HepG2 (cell line): ENCODE data around the gene KCTD14. TPM values are rescaled to one million over a fixed set of nuclear protein-coding genes. Genes with fewer than 3 reads are reported as not detected.
A peak's percentile ranks its signal among the peaks of the same experiment; 100 is the strongest.

Source experiments
- ATAC-seq: fragments of 200-7000 bp; cut with Tn5 transposase; 3 replicates; pipeline ENCODE4 v1.9.1; 2020; ENCODE audit warnings: mild to moderate bottlenecking, moderate library complexity
- BruUV-seq: library from RNA; stranded (reverse); fragments of 400-500 nt; replicated peaks from 2 replicates; lab custom pipeline; 2021; lab: Mats Ljungman, UMichigan
- CTCF ChIA-PET: fragments of 300-600 bp; formaldehyde crosslinking; extraction: SDS; loops from one replicate; lab custom pipeline; 2021; ENCODE audit warnings: low total read pairs, inconsistent platforms, low intra/inter-chr PET ratio; lab: Yijun Ruan, JAX
- POLR2A ChIA-PET: fragments of 350-600 bp; sonication (Branson Sonifier 250); formaldehyde crosslinking; loops from one replicate; lab custom pipeline; 2020; ENCODE audit warnings: antibody characterized with exemption, inconsistent platforms; lab: Yijun Ruan, JAX
- DNase-seq: peaks from one replicate; pipeline ENCODE4 v3.0.0-alpha.2; 2015; ENCODE audit warnings: low spot score
- FAIRE-seq: peaks from 3 replicates; lab custom pipeline; 2011; peaks lifted over from hg19 to GRCh38; lab: Jason Lieb, UNC
- H2AFZ ChIP-seq: one replicate; pipeline ENCODE4 v1.6.1; 2011; ENCODE audit warnings: low read length, inconsistent platforms
- H3K27ac ChIP-seq: fragments of 300-600 bp; 3 replicates; pipeline ENCODE4 v1.8.0; 2011; ENCODE audit warnings: mixed run types, mild to moderate bottlenecking, mixed read lengths, low read length, inconsistent platforms; ENCODE audit not compliant: insufficient read depth; ENCODE audit errors: extremely low read length
- H3K27me3 ChIP-seq, 2 experiments: fragments of 200-600 bp in 1 of 2; 2 replicates in 1 of 2; 3 replicates in 1 of 2; pipeline versions ENCODE4 v1.6.0 to v1.8.0; 2011; ENCODE audit warnings: low read length in 2 of 2, mild to moderate bottlenecking in 2 of 2, moderate library complexity in 2 of 2, inconsistent platforms in 1 of 2; ENCODE audit not compliant: insufficient read depth in 2 of 2, control insufficient read depth in 1 of 2
- H3K36me3 ChIP-seq, 2 experiments: fragments of 200-600 bp in 1 of 2; replicated peaks in 1 of 2; 2 replicates in 1 of 2; 3 replicates in 1 of 2; pipeline versions ENCODE4 v1.5.1 to v1.8.0; 2011; ENCODE audit warnings: low read length in 2 of 2, inconsistent platforms in 1 of 2; ENCODE audit not compliant: insufficient read depth in 2 of 2, control insufficient read depth in 1 of 2
- H3K4me1 ChIP-seq: 2 replicates; pipeline ENCODE4 v1.5.1; 2012; ENCODE audit warnings: low read length, inconsistent platforms; ENCODE audit not compliant: insufficient read depth
- H3K4me2 ChIP-seq: 2 replicates; pipeline ENCODE4 v1.6.0; 2011; ENCODE audit warnings: low read depth, low read length, inconsistent platforms
- H3K4me3 ChIP-seq, 3 experiments: fragments of 200-600 bp in 1 of 3; sonication (generic), shearing (Covaris generic) in 1 of 3; replicated peaks in 1 of 3; 2 replicates each; pipeline ENCODE4 v1.5.1; 2011 to 2016; ENCODE audit warnings: low read length in 3 of 3, inconsistent platforms in 2 of 3, low read depth in 2 of 3, mild to moderate bottlenecking in 2 of 3, control low read depth in 1 of 3, mixed read lengths in 1 of 3; ENCODE audit not compliant: insufficient read depth in 1 of 3
- H3K79me2 ChIP-seq: one replicate; pipeline ENCODE4 v1.6.1; 2011; ENCODE audit warnings: low read length, inconsistent platforms; ENCODE audit not compliant: insufficient read depth
- H3K9ac ChIP-seq: 2 replicates; pipeline ENCODE4 v1.6.0; 2011; ENCODE audit warnings: mild to moderate bottlenecking, low read depth, low read length, inconsistent platforms; ENCODE audit not compliant: insufficient read depth
- H3K9me3 ChIP-seq: 2 replicates; pipeline ENCODE4 v1.5.1; 2012; ENCODE audit warnings: mild to moderate bottlenecking, low read length
- H4K20me1 ChIP-seq: 2 replicates; pipeline ENCODE4 v1.6.0; 2011; ENCODE audit warnings: inconsistent platforms, mild to moderate bottlenecking, low read length, moderate library complexity; ENCODE audit not compliant: insufficient read depth
- HMG20B ChIP-seq: conservative IDR thresholded peaks from 2 replicates; pipeline ENCODE4 v1.6.1; 2016; ENCODE audit warnings: missing genetic modification reagents, missing compliant biosample characterization
- HOXA9 ChIP-seq: sonication (generic); formaldehyde crosslinking; IDR thresholded peaks from 2 replicates; pipeline ENCODE4 v1.8.1; 2022; ENCODE audit warnings: missing genetic modification reagents, mild to moderate bottlenecking, moderate library complexity, borderline replicate concordance
- ISL2 ChIP-seq: sonication (generic); formaldehyde crosslinking; IDR thresholded peaks from 2 replicates; pipeline ENCODE4 v1.5.0; 2020; ENCODE audit warnings: missing genetic modification reagents
- KLF12 ChIP-seq: sonication (generic); formaldehyde crosslinking; IDR thresholded peaks from 2 replicates; pipeline ENCODE4 v1.4.0; 2020; ENCODE audit warnings: missing genetic modification reagents, borderline replicate concordance
- NONO ChIP-seq, 2 experiments: fragments of 450-650 bp in 1 of 2; sonication (generic) in 1 of 2; formaldehyde crosslinking in 1 of 2; IDR thresholded peaks in 1 of 2; conservative IDR thresholded peaks in 1 of 2; 2 replicates each; pipeline versions ENCODE4 v1.6.1 to v1.8.0; 2017 to 2022; ENCODE audit warnings: mild to moderate bottlenecking in 1 of 2, missing genetic modification reagents in 1 of 2, moderate library complexity in 1 of 2
- RFX3 ChIP-seq: IDR thresholded peaks from 2 replicates; pipeline ENCODE4 v1.6.1; 2016; ENCODE audit warnings: missing biosample characterization, missing genetic modification reagents
- SAP130 ChIP-seq: IDR thresholded peaks from 2 replicates; pipeline ENCODE4 v1.6.1; 2016; ENCODE audit warnings: low read depth
- SETDB1 ChIP-seq: sonication (generic); formaldehyde crosslinking; IDR thresholded peaks from 2 replicates; pipeline ENCODE4 v1.5.1; 2020; ENCODE audit warnings: missing genetic modification reagents, mild to moderate bottlenecking, borderline replicate concordance
- SIX4 ChIP-seq: sonication (generic); formaldehyde crosslinking; IDR thresholded peaks from 2 replicates; pipeline ENCODE4 v1.4.0; 2020; ENCODE audit warnings: missing genetic modification reagents
- ZFP37 ChIP-seq: sonication (generic); formaldehyde crosslinking; IDR thresholded peaks from 2 replicates; pipeline ENCODE4 v1.4.0; 2020; ENCODE audit warnings: missing genetic modification reagents, borderline replicate concordance
- ZNF124 ChIP-seq: sonication (generic); formaldehyde crosslinking; IDR thresholded peaks from 2 replicates; pipeline ENCODE4 v1.4.0; 2020; ENCODE audit warnings: missing genetic modification reagents
- ZNF317 ChIP-seq: sonication (generic); formaldehyde crosslinking; IDR thresholded peaks from 2 replicates; pipeline ENCODE4 v1.5.0; 2020; ENCODE audit warnings: mild to moderate bottlenecking, missing genetic modification reagents
- ZNF335 ChIP-seq: sonication (generic); formaldehyde crosslinking; IDR thresholded peaks from 2 replicates; pipeline ENCODE4 v1.4.0; 2020; ENCODE audit warnings: missing genetic modification reagents
- ZNF367 ChIP-seq: sonication (generic); formaldehyde crosslinking; IDR thresholded peaks from 2 replicates; pipeline ENCODE4 v1.4.0; 2020; ENCODE audit warnings: missing genetic modification reagents, borderline replicate concordance
- ZNF468 ChIP-seq: sonication (generic); formaldehyde crosslinking; IDR thresholded peaks from 2 replicates; pipeline ENCODE4 v1.8.0; 2022; ENCODE audit warnings: mild to moderate bottlenecking, moderate library complexity, missing genetic modification reagents
- ZNF619 ChIP-seq: sonication (generic); formaldehyde crosslinking; IDR thresholded peaks from 2 replicates; pipeline ENCODE4 v1.4.0; 2020; ENCODE audit warnings: mild to moderate bottlenecking, missing genetic modification reagents
- ZNF724P ChIP-seq: sonication (generic); formaldehyde crosslinking; IDR thresholded peaks from 2 replicates; pipeline ENCODE4 v1.8.0; 2022; ENCODE audit warnings: missing genetic modification reagents, borderline replicate concordance
- ZNF839 ChIP-seq: sonication (generic); formaldehyde crosslinking; IDR thresholded peaks from 2 replicates; pipeline ENCODE4 v1.4.0; 2020; ENCODE audit warnings: missing genetic modification reagents, mild to moderate bottlenecking, borderline replicate concordance
- ZNF841 ChIP-seq: sonication (generic); formaldehyde crosslinking; IDR thresholded peaks from 2 replicates; pipeline ENCODE4 v1.8.1; 2023; ENCODE audit warnings: missing genetic modification reagents, borderline replicate concordance
- WGBS: methylation state at CpG from one replicate; pipeline ENCODE4 v1.1.6; 2017; ENCODE audit warnings: low lambda C conversion rate; 5-methylcytosine and 5-hydroxymethylcytosine counted together
- in situ Hi-C: cut with HindIII; loops from 2 replicates; pipeline ENCODE4 v1.10.0; 2017; ENCODE audit warnings: low pct_unique_long_range_greater_than_20kb; ENCODE audit not compliant: extremely low pct_ligation_motif_present
- intact Hi-C: fragments of 100-400 bp; cut with micrococcal nuclease; formaldehyde crosslinking; loops from one replicate; pipeline ENCODE4 v1.10.0; 2022; ENCODE audit not compliant: unreplicated experiment
- polyA plus RNA-seq, 8 experiments: library from polyadenylated mRNA; depleted of rRNA in 3 of 8; stranded (reverse) in 7 of 8; unstranded in 1 of 8; fragments of >200 nt; fragmentation: Illumina TruSeq in 4 of 8; extraction: Trizol in 4 of 8; gene quantifications; 2 replicates each; pipeline versions ENCODE4 v1.2.1 to v1.2.3, GENCODE V29; 2011 to 2016; ENCODE audit warnings: low read depth in 4 of 8, missing spikeins in 1 of 8, mixed read lengths in 1 of 8; ENCODE audit not compliant: insufficient read depth in 1 of 8
- total RNA-seq, 5 experiments: library from RNA; depleted of rRNA; stranded (reverse); fragments of >200 nt; fragmentation: Illumina TruSeq; extraction: Trizol; gene quantifications; 2 replicates each; pipeline ENCODE4 v1.2.3, GENCODE V29; 2016; ENCODE audit warnings: low read depth in 1 of 5
- TF ChIP-seq, protein P1 (sequence below): sonication (generic); formaldehyde crosslinking; conservative IDR thresholded peaks from 2 replicates; pipeline ENCODE4 v1.4.0; 2020; ENCODE audit warnings: missing genetic modification reagents
- TF ChIP-seq, protein P2 (sequence below): sonication (generic); formaldehyde crosslinking; IDR thresholded peaks from 2 replicates; pipeline ENCODE4 v1.4.0; 2020; ENCODE audit warnings: missing genetic modification reagents
- TF ChIP-seq, protein P3 (sequence below): sonication (generic); formaldehyde crosslinking; IDR thresholded peaks from 2 replicates; pipeline ENCODE4 v1.8.0; 2022; ENCODE audit warnings: missing genetic modification reagents, low read depth, mild to moderate bottlenecking, borderline replicate concordance

KCTD14 gene
- total and polyA plus RNA-seq, 2 of the 13 experiments (the other 11 are each of a cell fraction or from before 2014, with no cell fraction given): 10.3 to 15.6 TPM

DNA sequence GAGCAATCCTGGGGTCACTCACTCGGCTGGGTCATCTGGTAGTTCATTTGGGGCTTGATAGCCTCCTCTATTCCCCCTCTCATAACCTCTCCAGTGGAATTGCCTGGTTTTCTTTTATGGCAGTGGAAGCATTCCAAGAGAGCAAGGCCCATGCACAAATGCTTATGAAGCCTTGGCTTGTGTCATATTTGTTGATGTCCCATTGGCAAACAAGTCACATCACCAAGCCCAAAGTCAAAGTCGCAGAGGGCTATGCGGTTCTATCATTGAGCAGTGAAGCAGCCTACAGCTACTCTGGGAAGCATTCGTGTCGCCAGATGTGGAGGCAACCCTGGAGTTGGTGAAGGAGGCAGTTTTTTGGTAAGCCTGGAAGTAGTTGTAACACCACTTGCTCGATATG lies 12.3 kb downstream of the KCTD14 start (continued):
- TF ChIP-seq HOXA9 (CRISPR knock-in tag) (no peak), SAP130 (CRISPR knock-in tag) (peak; percentile 15; the same call in 1 of the 2 replicates), ZNF124 (CRISPR knock-in tag) (no peak), ZNF317 (CRISPR knock-in tag) (peak; percentile 88; the same call in 1 of the 2 replicates), NONO (IDR thresholded peaks at IDR 0.05) (no peak), NONO (CRISPR knock-in tag; conservative IDR thresholded peaks at IDR 0.05) (no peak)
- TF ChIP-seq, protein P1, sequence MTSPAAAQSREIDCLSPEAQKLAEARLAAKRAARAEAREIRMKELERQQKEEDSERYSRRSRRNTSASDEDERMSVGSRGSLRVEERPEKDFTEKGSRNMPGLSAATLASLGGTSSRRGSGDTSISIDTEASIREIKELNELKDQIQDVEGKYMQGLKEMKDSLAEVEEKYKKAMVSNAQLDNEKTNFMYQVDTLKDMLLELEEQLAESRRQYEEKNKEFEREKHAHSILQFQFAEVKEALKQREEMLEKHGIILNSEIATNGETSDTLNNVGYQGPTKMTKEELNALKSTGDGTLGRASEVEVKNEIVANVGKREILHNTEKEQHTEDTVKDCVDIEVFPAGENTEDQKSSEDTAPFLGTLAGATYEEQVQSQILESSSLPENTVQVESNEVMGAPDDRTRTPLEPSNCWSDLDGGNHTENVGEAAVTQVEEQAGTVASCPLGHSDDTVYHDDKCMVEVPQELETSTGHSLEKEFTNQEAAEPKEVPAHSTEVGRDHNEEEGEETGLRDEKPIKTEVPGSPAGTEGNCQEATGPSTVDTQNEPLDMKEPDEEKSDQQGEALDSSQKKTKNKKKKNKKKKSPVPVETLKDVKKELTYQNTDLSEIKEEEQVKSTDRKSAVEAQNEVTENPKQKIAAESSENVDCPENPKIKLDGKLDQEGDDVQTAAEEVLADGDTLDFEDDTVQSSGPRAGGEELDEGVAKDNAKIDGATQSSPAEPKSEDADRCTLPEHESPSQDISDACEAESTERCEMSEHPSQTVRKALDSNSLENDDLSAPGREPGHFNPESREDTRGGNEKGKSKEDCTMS (CRISPR knock-in tag): no peak
- TF ChIP-seq, protein P2, sequence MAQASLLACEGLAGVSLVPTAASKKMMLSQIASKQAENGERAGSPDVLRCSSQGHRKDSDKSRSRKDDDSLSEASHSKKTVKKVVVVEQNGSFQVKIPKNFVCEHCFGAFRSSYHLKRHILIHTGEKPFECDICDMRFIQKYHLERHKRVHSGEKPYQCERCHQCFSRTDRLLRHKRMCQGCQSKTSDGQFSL (CRISPR knock-in tag): no peak

DNA sequence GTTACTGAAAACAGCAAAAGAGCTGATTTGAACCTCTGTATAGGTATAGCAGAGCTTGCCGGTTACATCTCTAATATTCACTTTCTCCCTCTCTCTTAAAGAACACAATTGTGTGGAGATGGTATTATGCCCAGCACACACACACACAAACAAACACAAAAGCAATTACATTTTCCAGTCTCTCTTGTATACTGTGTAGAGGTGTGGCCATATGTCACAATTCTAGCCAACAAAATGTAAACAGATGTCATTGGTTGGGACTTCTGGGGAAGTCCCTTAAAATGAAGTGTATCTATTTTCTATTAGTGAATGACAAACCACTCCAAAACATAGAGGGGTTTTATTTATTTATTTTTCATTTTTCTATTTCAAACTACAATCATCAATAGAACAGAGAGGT lies 12.8 kb downstream of the KCTD14 start:
- no peak overlapping the region for H3K4me3 ChIP-seq
- no peaks in the 10 kb centered on the region for H4K20me1 ChIP-seq
- H3K9me3 ChIP-seq: no peaks in the 10 kb centered on the region
- in situ Hi-C loops (no loop called here), intact Hi-C loops (no loop called here)
- no peaks in the 10 kb centered on the region for H3K36me3 ChIP-seq
- BruUV-seq: no TSS peak
- WGBS: 76% methylated on average over 1 of the region's 1 CpG
- ATAC-seq (peak; percentile 32; the same call in 2 of the 3 replicates), DNase-seq (no peak), FAIRE-seq (no peak)
- ChIA-PET POLR2A (no interaction called here), CTCF (no interaction called here)
- no peak for TF ChIP-seq KLF12 (CRISPR knock-in tag)
- no peak for TF ChIP-seq ZNF367 (CRISPR knock-in tag)
- no peak for TF ChIP-seq RFX3
- no peak for TF ChIP-seq ZNF468 (CRISPR knock-in tag)
- no peak for TF ChIP-seq ZNF839 (CRISPR knock-in tag)
- TF ChIP-seq ZNF619 (CRISPR knock-in tag): no peak
- no peak for TF ChIP-seq SIX4 (CRISPR knock-in tag)
- no peak for TF ChIP-seq ZNF724P (CRISPR knock-in tag)
- TF ChIP-seq, protein P3, sequence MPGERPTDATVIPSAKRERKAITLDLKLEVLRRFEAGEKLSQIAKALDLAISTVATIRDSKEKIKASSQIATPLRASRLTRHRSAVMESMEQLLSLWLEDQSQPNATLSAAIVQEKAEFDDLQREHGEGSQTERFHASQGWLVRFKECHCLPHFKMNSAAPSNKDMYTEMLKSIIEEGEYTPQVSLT: no peak
- no peak for TF ChIP-seq HMG20B (CRISPR knock-in tag)
- TF ChIP-seq ZFP37 (CRISPR knock-in tag): no peak
- no peak for TF ChIP-seq ISL2 (CRISPR knock-in tag)
- TF ChIP-seq ZNF335 (CRISPR knock-in tag): no peak
- TF ChIP-seq SETDB1: no peak
- TF ChIP-seq ZNF841 (CRISPR knock-in tag): no peak
- no peak overlapping the region for H3K27ac ChIP-seq
- H3K79me2 ChIP-seq: no peaks in the 10 kb centered on the region
- H3K9ac ChIP-seq: no peak overlapping the region
- H3K27me3 ChIP-seq: no peaks in the 10 kb centered on the region
- H2AFZ ChIP-seq: no peak overlapping the region
- no peak overlapping the region for H3K4me2 ChIP-seq
- peaks cover 24% of the 10 kb centered on the region for H3K4me1 ChIP-seq
